Testis (tissue), 3 donors: Measurements from ENCODE around the gene VPS11. TPM values are rescaled to one million over a fixed set of nuclear protein-coding genes. Genes with fewer than 3 reads are reported as not detected.
A peak's percentile ranks its signal among the peaks of the same experiment; 100 is the strongest.

Experiments used
- DNase-seq: peaks from one replicate; pipeline ENCODE4 v3.0.0-alpha.2; 2019
- H3K27ac ChIP-seq, 2 donors: fragments of 200-600 bp; sonication (generic); one replicate each; pipeline ENCODE4 v1.5.1; 2019
- H3K27me3 ChIP-seq: fragments of 200-600 bp; sonication (generic); one replicate; pipeline ENCODE4 v1.5.1; 2019
- H3K36me3 ChIP-seq: fragments of 200-600 bp; sonication (generic); one replicate; pipeline ENCODE4 v1.5.1; 2017; ENCODE audit warnings: low read depth; ENCODE audit errors: missing control alignments
- H3K4me1 ChIP-seq: fragments of 200-600 bp; sonication (generic); one replicate; pipeline ENCODE4 v1.5.1; 2019
- H3K4me3 ChIP-seq, 2 donors: fragments of 200-600 bp; sonication (generic); one replicate each; pipeline ENCODE4 v1.5.1; 2017 to 2019
- H3K9me3 ChIP-seq: fragments of 200-600 bp; sonication (generic); one replicate; pipeline ENCODE4 v1.5.1; 2017
- CTCF ChIP-seq, 3 experiments: fragments of 450-650 bp in 2 of 3; fragments of 200-600 bp in 1 of 3; sonication (generic) in 1 of 3; IDR thresholded peaks; one replicate each; pipeline ENCODE4 v1.5.1; 2016 to 2019; ENCODE audit warnings: antibody characterized with exemption in 3 of 3, mild to moderate bottlenecking in 2 of 3, moderate library complexity in 1 of 3
- POLR2A ChIP-seq: fragments of 450-650 bp; IDR thresholded peaks from one replicate; pipeline ENCODE4 v1.6.1; 2017; ENCODE audit warnings: antibody characterized with exemption, mild to moderate bottlenecking, moderate library complexity
- WGBS, 2 donors: methylation state at CpG; one replicate each; pipeline ENCODE4 v1.1.5; 2018; 5-methylcytosine and 5-hydroxymethylcytosine counted together
- intact Hi-C: fragments of 100-400 bp; cut with DNase I; formaldehyde crosslinking; loops from one replicate; pipeline ENCODE4 v1.15.1; 2023; ENCODE audit warnings: low total_unique reads
- polyA plus RNA-seq: library from polyadenylated mRNA; stranded (reverse); fragments of 350-450 nt; fragmentation: Illumina TruSeq; extraction: RNeasy Lipid Tissue Mini Kit (QIAGEN cat#74804); gene quantifications from one replicate; pipeline ENCODE4 v1.2.3, GENCODE V29; 2014; ENCODE audit warnings: low read depth, low replicate concordance; ENCODE audit not compliant: insufficient read depth
- total RNA-seq, 2 donors: library from RNA; depleted of rRNA; stranded (reverse); fragments of >200 nt; gene quantifications; one replicate each; pipeline ENCODE4 v1.2.3, GENCODE V29; 2016

Gene VPS11
- total and polyA plus RNA-seq, 3 donors from 2014 or later, result 50.7 to 60.5 (median 56.7) TPM

DNA sequence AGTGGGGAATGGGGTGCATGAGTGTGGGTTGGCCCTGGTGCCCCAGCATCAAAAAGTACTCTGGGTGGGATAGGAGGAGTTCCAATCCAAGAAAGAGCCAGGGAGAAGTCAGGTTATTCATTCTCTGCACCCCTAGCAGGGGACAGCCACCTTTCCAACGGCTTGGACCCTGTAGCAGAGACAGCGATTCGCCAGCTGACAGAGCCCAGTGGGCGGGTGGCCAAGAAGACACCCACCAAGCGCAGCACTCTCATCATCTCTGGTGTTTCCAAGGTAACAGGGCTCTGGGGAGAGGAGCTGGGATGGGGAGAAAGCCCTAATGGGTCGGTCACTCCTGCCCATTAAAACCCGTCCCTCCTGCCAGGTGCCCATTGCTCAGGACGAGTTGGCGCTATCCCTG is 46.1 kb downstream of the VPS11 start:
- Histone ChIP-seq H3K36me3 (no peaks in the 10 kb centered on the region), H3K4me1 (no peaks in the 10 kb centered on the region), H3K27me3 (no peaks in the 10 kb centered on the region), H3K27ac (no peak overlapping the region), H3K4me3 (no peak overlapping the region), H3K9me3 (no peaks in the 10 kb centered on the region)
- WGBS, 2 donors, result 95 to 97% methylated on average over 5 to 9 of the region's 9 CpGs
- intact Hi-C loops, result no loop called here
- no peak for DNase-seq
- TF ChIP-seq CTCF (IDR thresholded peaks at IDR 0.05) (no peak), POLR2A (no peak)

DNA sequence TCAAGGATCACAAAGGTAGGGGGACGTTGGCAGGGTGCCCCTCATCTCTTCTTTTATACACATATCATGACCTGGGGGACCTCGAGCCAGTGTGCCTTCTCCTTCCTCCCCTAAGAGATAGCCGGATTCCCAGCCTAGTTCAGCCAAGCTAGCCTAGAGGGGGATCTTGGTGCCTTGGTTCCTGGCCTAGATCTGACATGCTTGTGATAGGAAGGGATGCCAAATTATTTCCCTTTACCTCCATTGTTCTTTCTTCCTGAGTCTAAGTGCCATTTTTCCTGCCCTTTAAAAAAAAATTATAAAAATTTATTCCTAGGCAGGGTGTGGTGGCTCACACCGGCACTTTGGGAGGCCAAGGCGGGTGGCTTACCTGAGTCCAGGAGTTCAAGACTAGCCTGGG is 46.7 kb downstream of the VPS11 start:
- no peaks in the 10 kb centered on the region for H3K36me3 ChIP-seq
- intact Hi-C loops, result no loop called here
- 88 to 92% methylated on average over 5 of the region's 5 CpGs for WGBS, 2 donors
- no peak overlapping the region for H3K27ac ChIP-seq
- no peaks in the 10 kb centered on the region for H3K27me3 ChIP-seq
- no peaks in the 10 kb centered on the region for H3K4me1 ChIP-seq
- no peak for TF ChIP-seq CTCF (IDR thresholded peaks at IDR 0.05)
- H3K4me3 ChIP-seq, result no peak overlapping the region
- DNase-seq, result no peak
- no peaks in the 10 kb centered on the region for H3K9me3 ChIP-seq

DNA sequence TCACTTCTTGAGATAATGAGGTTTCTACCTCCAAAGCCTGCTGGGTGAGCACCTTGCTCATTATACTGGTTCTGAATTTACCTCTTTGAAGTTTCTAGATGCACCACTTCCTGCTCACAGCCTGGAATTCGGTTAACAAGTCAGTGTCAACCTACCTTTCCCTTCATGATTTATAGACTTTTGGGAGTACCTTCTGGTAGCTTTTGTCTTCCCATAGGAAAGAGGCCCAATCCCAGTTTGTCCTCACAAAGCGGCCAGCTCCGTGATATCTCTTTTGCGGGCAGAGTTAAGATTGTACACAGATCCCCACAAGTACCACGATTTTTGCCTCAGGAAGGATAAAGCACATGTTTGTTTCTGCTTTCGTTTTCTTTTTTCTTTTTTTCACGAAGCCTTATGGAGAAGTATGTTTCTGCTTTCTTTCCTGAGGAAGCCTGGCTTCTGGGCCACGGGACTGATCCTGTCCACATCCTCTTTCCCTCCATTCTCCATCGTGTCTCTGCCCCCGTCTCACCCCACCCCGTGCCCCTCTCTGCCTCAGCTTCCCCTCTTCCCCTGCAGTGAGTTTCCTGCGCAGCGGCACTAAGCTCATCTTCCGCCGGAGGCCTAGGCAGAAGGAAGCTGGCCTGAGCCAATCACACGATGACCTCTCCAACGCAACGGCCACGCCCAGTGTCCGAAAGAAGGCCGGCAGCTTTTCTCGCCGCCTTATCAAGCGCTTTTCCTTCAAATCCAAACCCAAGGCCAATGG is 48.0 kb downstream of the VPS11 start:
- H3K9me3 ChIP-seq, result no peaks in the 10 kb centered on the region
- H3K4me1 ChIP-seq, result no peaks in the 10 kb centered on the region
- DNase-seq, result peak; percentile 60
- H3K36me3 ChIP-seq, result no peaks in the 10 kb centered on the region
- WGBS, 2 donors, result 43 to 51% methylated on average over 24 of the region's 24 CpGs
- no peak overlapping the region for H3K27ac ChIP-seq
- TF ChIP-seq CTCF (IDR thresholded peaks at IDR 0.05) (no peak), POLR2A (no peak)
- H3K4me3 ChIP-seq, result peak overlapping the region in 1 of 2 donors; percentile 16
- intact Hi-C loops, result no loop called here
- H3K27me3 ChIP-seq, result no peaks in the 10 kb centered on the region

GRCh38 chr11:119116235-119116594 is 48.6 kb downstream of the VPS11 start:
- peak overlapping the region in 1 of 2 donors; percentile 16 for H3K4me3 ChIP-seq
- TF ChIP-seq POLR2A, result no peak
- no peak for TF ChIP-seq CTCF (IDR thresholded peaks at IDR 0.05)
- no peaks in the 10 kb centered on the region for H3K36me3 ChIP-seq
- no peaks in the 10 kb centered on the region for H3K27me3 ChIP-seq
- 48 to 61% methylated on average over 10 of the region's 10 CpGs for WGBS, 2 donors
- no peak overlapping the region for H3K27ac ChIP-seq
- no peaks in the 10 kb centered on the region for H3K9me3 ChIP-seq
- no peaks in the 10 kb centered on the region for H3K4me1 ChIP-seq
- no peak for DNase-seq
- intact Hi-C loops, result no loop called here

GRCh38 chr11:119116601-119117000 is 49.0 kb downstream of the VPS11 start:
- H3K4me1 ChIP-seq, result no peaks in the 10 kb centered on the region
- H3K4me3 ChIP-seq, result no peak overlapping the region
- H3K27me3 ChIP-seq, result no peaks in the 10 kb centered on the region
- intact Hi-C loops, result no loop called here
- DNase-seq, result no peak
- TF ChIP-seq POLR2A (no peak), CTCF (IDR thresholded peaks at IDR 0.05) (no peak)
- H3K27ac ChIP-seq, result no peak overlapping the region
- WGBS, 2 donors, result 40 to 53% methylated on average over 5 of the region's 5 CpGs
- no peaks in the 10 kb centered on the region for H3K9me3 ChIP-seq
- no peaks in the 10 kb centered on the region for H3K36me3 ChIP-seq
